HG03025 (cell line): ENCODE measurements around the gene SSC5D.

Experiments
- ATAC-seq: cut with Tn5 transposase; IDR thresholded peaks from one replicate; pipeline ENCODE4 v1.9.1; 2021; ENCODE audit warnings: mild to moderate bottlenecking, moderate library complexity; ENCODE audit not compliant: unreplicated experiment, low FRiP score

SSC5D gene

DNA sequence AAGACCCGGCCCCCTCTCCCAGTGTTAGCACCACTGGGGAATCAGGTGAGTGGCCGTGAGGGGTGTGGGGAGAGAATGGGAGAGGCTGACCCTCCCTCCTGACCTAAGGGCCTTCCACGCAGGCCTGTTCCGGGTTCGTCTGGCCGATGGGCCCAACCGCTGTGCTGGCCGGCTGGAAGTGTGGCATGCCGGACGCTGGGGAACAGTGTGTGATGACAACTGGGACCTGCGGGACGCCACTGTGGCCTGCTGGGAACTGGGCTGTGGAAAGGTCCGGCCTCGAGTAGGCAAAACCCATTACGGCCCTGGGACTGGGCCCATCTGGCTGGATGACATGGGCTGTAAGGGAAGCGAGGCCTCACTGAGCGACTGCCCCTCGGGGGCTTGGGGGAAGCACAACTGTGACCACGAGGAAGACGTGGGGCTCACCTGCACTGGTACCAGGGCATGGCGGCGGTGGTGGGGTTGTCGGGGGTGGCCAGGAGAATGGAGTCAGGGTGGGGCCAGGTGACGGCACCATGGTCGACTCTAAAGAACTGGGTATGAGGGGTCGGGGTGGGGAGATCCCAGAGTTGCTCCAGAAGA lies 12.2 kb downstream of the SSC5D start:
- no peak for ATAC-seq

- ATAC-seq, result no peak
Measured at GRCh38 chr19:55502197-55502952, 14.1 kb downstream of the SSC5D start.

- ATAC-seq, result no peak
Measured at GRCh38 chr19:55503157-55503501, 14.9 kb downstream of the SSC5D start.

- peak; percentile 85 for ATAC-seq
Measured at GRCh38 chr19:55503502-55504251, 15.4 kb downstream of the SSC5D start.

DNA sequence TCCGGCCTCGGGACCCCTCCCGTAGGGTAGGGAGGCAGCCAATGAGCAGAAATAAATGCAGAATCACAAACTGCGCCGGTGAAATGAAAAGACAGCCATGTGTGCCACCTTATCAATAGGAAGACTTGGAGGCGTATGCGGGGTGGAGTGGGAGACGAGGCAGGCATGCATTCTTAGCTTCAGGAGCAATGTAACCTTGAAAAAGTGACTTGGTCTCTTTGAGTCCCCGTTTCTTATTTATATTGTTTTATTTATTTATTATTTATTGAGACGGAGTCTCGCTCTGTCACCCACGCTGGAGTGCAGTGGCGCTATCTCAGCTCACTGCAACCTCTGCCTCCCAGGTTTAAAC lies 16.0 kb downstream of the SSC5D start:
- ATAC-seq, result no peak

DNA sequence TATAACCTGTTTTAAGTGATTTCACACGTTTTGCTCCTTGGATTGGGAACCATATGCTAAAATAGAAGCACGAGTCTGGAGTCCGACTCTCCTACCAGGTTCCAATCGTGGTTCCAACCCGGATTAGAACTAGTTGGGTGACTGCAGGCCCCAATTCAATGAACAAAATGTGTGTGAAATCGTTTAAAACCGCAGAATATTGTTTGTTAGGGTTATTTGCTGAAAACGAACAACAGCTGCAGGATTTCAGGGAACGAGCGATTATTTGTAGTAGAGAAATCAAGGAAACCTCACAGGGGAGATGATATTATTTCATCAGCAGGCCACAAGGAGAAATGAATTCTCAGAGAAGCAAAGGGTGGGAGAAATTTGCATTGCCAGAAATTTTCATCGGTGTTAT lies 16.7 kb downstream of the SSC5D start:
- ATAC-seq, result no peak

GRCh38 chr19:55508120-55508519 lies 19.9 kb downstream of the SSC5D start:
- no peak for ATAC-seq

DNA sequence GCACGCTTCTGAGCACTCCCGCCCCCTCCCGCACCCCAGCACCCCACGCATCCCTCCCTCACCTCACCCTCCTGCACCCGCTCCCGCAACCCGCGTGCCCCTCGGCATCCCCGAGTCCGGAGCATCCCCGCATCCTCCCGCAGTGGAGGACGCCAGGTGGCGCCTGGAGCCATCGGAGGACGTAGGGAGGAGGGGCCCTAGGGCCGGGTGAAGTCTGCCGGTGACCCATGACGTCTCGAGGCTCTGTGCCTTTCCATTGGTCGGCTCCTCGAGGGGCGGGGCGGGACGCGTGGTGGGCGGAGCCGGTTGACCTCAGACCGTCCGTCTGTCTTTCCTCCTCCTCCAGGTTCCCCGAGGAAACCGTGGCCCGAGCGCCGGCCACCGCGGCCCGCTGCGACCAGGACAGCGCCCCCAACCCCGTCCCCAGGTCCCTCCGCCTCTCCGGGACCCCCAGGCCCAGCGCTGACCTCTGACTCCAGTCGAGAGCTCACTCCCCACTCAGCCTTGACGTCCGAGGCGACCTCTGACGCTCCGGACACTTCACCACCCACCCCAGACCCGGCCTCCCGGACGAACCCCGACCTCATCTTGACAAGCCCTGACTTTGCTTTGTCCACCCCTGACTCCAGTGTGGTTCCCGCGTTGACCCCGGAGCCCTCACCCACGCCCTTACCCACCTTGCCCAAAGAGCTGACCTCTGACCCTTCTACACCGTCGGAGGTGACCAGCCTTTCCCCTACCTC lies 28.8 kb downstream of the SSC5D start:
- peak; percentile 87 for ATAC-seq

GRCh38 chr19:55519451-55520311 lies 31.4 kb downstream of the SSC5D start:
- ATAC-seq, result no peak

DNA sequence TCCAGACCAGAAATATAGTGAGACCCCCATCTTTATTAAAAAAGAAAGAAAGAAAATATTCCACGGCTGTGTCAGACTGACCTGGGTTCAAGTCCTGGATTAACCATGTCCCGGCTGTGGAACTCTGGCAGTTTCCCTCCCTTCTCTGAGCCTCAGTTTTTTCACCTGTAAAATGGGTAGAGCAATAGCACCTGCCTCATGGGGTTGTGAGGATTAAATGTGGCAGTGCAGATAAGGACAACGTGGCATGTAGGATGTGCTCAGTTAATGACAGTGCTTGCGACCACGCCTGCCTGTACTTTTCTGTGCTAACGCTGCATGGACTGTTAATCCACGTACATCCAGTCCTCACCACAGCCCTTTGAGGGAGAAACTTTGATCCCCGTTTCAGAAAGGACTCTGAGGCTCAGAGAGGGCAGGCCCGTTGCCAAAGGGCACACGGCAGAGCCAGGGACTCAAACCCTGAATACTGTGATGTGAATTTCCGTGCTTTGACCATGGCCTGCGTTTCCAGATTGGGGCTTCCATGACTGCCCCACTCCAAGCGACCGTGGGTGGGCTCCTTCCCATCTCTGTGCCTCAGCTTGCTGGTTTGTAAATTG lies 32.6 kb downstream of the SSC5D start:
- no peak for ATAC-seq

GRCh38 chr19:55525289-55526101 lies 37.3 kb downstream of the SSC5D start:
- no peak for ATAC-seq

GRCh38 chr19:55526216-55527196 lies 38.3 kb downstream of the SSC5D start:
- ATAC-seq, result no peak

- ATAC-seq, result no peak
Measured at GRCh38 chr19:55527197-55528029, 39.2 kb downstream of the SSC5D start.

GRCh38 chr19:55528030-55528803 lies 40.0 kb downstream of the SSC5D start:
- no peak for ATAC-seq

DNA sequence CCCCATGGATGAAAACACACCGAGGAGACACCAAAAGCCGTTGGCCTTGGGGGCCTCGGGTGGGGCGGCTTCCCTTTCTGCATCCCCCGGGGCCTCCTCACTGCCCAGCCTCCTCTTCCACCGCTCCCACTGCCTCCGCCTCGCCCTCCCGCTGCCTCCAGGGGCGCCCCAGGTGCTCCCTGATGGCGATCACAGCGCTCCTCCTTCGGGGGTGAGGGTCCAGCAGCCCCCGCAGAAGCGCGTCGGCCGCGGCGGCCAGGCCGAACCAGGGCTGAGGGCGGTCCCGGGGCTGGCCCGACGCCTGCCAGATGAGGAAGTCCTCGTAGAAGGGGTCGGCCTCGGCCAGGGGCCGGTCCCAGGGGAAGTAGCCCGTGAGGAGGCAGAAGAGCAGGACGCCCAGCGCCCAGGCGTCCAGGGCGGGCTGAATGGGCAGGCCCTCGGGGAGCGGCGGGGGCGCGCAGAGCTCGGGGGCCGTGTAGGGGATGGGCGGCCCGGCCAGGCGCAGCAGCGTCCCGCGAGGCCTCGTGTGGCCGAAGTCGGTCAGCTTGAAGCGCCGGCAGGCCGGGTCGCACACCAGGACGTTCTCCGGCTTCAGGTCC lies 41.5 kb downstream of the SSC5D start:
- no peak for ATAC-seq

GRCh38 chr19:55530996-55531395 lies 42.8 kb downstream of the SSC5D start:
- ATAC-seq, result no peak
